Glomerular endothelial cell (primary cell): Measurements from ENCODE around the gene FAM240B. TPM values are rescaled to one million over a fixed set of nuclear protein-coding genes. Genes with fewer than 3 reads are reported as not detected.
A peak's percentile ranks its signal among the peaks of the same experiment; 100 is the strongest.

ENCODE experiments used
- DNase-seq: peaks from one replicate; pipeline ENCODE4 v3.0.0-alpha.2; 2011; ENCODE audit warnings: low read depth, low spot score; ENCODE audit errors: extremely low read depth
- total RNA-seq: library from RNA; depleted of rRNA; stranded (reverse); fragments of >200 nt; gene quantifications from 2 replicates; pipeline ENCODE4 v1.2.3, GENCODE V29; 2015

FAM240B gene
- not detected in 2 replicates for total RNA-seq

- DNase-seq: no peak
Measured at GRCh38 chr9:38720083-38720745, at the start of gene FAM240B. TSS of gene FAM240B (minus strand) at chr9:38720133. CDS start at chr9:38703999, 16,134 bp downstream.

GRCh38 chr9:38768351-38768761, 48.4 kb upstream of the FAM240B start:
- DNase-seq: no peak

GRCh38 chr9:38765101-38765500, 45.2 kb upstream of the FAM240B start:
- no peak for DNase-seq

- DNase-seq: no peak
Measured at GRCh38 chr9:38761999-38762398, 42.1 kb upstream of the FAM240B start.

DNA sequence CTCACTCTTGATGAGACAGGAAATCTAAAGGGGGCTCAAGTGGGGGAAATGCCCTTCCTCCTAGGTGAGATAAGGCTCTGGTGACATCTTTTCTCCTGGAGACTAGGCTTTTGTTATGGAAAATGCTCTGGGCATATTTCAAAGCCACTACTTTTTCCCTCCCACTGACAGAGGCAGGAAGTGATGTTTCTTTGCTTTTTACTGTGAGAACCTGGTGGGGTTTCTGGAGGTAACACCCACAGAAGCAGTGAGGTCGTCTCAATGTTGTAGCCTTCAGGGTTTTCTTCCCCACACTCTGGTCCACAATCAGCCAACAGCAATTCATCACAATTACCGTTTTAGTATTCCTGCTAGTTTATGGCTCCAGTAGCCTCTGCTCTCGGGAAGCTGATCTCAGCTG, 41.4 kb upstream of the FAM240B start:
- DNase-seq: no peak

- no peak for DNase-seq
Measured at GRCh38 chr9:38756702-38757101, 36.8 kb upstream of the FAM240B start.

DNA sequence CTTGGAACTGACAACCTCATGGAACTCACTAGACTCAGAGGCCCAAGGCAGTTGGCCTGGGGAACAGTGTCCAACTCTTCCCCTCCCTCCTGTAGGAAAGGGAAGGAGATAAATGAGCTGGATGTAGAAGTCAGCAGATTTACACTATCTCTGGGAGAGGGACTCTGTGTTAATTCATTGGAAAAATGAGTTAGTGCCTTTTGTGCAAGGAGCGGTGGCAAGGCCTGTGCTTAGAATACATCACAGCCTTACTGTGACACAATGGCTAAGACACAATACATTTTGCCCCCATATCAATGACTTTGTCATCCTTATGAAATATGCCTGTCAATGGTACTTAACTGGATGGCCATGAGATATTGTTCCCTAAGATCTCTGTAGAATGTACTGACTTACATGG, 28.0 kb upstream of the FAM240B start:
- no peak for DNase-seq

- no peak for DNase-seq
Measured at GRCh38 chr9:38747067-38747466, 27.1 kb upstream of the FAM240B start.

- no peak for DNase-seq
Measured at GRCh38 chr9:38746303-38746702, 26.4 kb upstream of the FAM240B start.

- no peak for DNase-seq
Measured at GRCh38 chr9:38744484-38744883, 24.6 kb upstream of the FAM240B start.

- no peak for DNase-seq
Measured at GRCh38 chr9:38737246-38737645, 17.3 kb upstream of the FAM240B start.

DNA sequence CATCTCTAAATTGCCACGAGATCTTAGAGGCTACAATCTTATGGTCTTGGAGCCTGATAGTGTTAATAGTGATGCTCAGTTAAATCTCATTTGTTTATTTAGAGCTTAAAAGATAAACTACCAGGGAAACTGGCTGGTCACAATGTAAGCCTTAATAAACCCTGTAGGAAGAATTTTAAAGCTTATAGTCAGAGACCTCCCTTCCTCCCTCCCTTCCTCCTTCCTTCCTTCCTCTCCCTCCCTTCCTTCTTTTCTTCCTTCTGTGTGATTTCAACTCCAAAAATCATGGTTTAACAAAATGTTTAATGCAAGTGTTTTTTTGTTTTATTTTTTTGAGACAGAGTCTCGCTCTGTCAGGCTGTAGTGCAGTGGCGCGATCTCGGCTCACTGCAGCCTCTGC, 14.9 kb upstream of the FAM240B start:
- no peak for DNase-seq

DNA sequence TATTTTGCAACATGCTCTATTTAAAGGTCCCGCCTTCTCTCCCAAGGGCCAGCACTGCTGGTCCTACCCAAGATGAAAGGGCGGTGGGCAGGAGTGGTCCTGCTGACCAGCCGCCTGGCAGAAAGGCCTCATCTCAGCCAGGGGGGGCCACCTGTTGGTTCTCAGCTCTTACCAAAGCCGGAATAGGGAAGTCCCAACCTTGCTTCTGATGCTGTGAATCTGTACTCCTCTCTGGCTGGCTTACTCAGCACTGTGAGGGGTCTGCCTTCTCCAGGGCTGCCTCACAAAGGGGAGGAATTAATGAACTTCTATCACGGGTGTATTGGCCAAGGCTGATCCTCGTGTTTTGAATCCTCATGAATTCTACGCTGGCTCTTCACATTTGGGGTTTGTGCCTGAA, 13.6 kb upstream of the FAM240B start:
- DNase-seq: no peak

- no peak for DNase-seq
Measured at GRCh38 chr9:38732885-38733284, 13.0 kb upstream of the FAM240B start.

- peak; percentile 31 for DNase-seq
Measured at GRCh38 chr9:38727497-38728001, 7.6 kb upstream of the FAM240B start.

DNA sequence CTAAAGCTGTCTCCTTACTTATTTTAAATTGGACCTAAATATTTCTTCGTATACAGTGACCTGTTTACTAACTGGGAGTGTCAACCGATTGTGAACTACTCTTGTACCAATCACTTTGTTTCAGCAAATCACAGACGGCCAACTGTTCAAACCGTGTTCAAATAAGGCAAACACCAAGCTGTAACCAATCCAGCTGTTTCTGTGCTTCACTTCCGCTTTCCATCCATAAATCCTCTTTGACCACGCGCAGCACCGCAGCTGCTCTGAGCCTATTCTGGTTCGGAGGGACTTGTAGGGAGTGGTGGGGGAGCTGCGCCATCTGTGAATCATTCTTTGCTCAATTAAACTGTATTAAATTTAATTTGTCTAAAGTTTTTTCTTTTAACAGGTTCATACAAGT, 4.8 kb upstream of the FAM240B start:
- DNase-seq: no peak

GRCh38 chr9:38718148-38718547, 1.8 kb downstream of the FAM240B start:
- DNase-seq: no peak

DNA sequence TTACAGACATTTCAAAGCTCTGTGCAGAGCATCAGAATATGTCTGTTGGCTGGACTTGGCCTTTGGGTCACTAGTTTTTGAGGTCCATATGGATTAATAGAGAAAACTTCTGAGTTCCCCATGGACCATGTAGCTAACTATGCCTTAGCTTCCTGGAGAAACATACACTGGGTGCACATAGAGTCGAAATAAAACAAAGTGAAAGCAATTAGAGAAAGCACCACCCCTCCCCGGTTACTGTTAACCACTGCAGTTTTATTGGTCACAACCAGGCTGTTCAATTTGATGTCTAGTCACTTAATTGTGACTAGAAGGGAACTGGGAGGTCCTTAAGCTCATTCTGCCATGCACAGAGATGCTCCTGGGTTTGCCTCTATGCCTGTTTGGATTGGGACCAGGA, 4.2 kb downstream of the FAM240B start:
- DNase-seq: no peak

DNA sequence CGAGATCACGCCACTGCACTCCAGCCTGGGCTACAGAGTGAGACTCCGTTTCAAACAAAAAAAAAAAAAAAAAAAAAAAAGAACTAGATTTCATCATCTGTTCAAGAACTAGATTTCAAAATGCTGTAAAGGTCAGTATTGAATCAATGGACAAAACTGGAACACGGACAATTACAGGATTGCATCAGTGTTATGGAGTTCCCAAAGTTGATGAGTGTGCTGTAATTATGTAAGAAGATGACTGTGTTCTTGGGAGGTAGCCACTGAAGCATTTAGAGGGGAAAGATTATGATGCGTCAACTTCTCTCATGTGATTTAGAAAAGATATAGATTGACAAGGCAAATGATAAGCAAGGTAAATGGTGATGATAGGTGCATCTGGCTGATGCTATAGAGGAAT, 6.5 kb downstream of the FAM240B start:
- no peak for DNase-seq

DNA sequence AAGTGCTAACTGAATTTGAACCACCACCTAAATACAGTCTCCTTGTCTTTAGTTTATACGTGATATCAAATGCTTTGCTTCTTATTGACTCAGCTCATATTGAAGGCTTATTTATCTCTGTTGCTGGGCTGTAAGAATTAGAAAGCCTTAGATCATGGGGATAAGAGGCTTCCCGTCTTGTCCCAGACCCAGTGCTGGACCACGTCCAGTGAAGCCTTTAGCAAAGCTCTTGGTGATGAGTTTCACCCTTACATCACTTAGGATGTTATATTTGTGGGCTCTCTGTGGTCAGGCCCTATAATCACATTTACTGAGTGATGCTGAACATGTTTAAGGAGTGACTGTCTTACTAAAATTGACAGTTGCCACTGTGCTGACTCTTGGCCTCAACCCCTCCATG, 11.2 kb downstream of the FAM240B start:
- no peak for DNase-seq

DNA sequence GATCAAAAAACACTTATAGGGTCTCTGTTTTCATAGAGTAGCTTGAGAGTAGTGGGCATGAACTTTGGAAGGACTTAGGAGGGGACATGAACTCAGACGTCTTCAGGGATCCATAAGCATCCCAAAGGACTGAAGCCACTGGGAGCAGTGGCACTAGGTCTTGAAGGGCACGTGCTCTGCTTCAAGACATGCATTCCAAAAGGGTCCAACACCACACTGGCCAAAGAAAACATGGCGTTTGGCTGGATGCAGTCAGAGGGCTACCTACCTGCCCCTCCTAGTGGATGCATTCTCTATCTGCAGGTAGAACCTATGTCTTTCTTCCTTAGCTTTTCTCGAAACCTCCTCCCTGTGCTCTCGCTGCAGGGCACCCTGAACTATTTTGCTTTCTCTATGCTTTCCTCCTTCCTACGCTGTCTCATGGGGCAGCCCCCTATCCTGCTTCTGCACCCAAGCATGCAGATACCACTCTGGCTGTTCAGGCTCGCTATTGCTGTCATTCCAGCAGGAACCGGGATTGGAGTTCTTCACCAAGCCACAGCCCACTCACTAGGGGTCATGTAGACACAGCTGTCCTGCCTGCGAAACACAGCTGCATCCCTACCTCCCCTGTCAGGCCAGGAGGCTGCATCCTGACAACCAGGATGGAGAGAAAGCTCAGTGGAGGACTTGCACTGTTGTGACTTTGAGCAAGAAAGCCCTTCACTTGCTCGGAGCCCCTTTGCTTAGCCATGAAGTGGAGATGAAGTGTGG, 11.9 kb downstream of the FAM240B start:
- no peak for DNase-seq

- no peak for DNase-seq
Measured at GRCh38 chr9:38706493-38706892, 13.4 kb downstream of the FAM240B start.
